ENCODE measurements around the gene GPR162.

DNA sequence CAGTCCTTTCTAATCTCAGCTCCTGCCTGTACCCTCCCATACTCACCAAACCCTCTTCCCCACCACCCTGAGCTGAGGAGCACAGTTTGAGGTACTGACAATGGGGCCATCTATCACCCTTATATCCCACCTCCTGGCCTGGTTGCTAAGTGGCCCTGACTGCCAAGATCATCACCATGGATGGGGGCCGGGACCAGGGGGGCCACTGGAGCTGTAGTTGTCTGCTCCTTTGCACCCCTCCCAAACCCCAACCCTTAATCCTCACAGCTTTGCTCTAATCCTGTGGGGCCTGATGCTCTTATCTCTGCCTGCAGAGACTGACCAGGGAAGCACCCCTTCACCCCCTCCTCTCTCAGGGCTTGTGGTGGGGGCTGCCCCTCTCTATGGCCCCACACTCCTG, 18.7 kb downstream of the GPR162 start:
- TF ChIP-seq, protein P1, sequence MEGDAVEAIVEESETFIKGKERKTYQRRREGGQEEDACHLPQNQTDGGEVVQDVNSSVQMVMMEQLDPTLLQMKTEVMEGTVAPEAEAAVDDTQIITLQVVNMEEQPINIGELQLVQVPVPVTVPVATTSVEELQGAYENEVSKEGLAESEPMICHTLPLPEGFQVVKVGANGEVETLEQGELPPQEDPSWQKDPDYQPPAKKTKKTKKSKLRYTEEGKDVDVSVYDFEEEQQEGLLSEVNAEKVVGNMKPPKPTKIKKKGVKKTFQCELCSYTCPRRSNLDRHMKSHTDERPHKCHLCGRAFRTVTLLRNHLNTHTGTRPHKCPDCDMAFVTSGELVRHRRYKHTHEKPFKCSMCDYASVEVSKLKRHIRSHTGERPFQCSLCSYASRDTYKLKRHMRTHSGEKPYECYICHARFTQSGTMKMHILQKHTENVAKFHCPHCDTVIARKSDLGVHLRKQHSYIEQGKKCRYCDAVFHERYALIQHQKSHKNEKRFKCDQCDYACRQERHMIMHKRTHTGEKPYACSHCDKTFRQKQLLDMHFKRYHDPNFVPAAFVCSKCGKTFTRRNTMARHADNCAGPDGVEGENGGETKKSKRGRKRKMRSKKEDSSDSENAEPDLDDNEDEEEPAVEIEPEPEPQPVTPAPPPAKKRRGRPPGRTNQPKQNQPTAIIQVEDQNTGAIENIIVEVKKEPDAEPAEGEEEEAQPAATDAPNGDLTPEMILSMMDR (IDR thresholded peaks at IDR 0.05 in 4 of 5, conservative IDR thresholded peaks at IDR 0.05 in 1 of 5) = no peak
- TF ChIP-seq POLR2A (IDR thresholded peaks at IDR 0.05) = no peak

Data from gastrocnemius medialis (tissue), 4 donors.